H1 (cell line): ENCODE results near the gene MICU1. TPM values are rescaled to one million over a fixed set of nuclear protein-coding genes. Genes with fewer than 3 reads are reported as not detected.

Source experiments
- CTCF ChIA-PET: fragments of 300-600 bp; sonication (Branson Sonifier 250); formaldehyde crosslinking; loops from one replicate; lab custom pipeline; 2021; ENCODE audit not compliant: partially characterized antibody; lab: Charles Lee
- POLR2A ChIA-PET: fragments of 300-600 bp; sonication (Branson Sonifier 250); formaldehyde crosslinking; loops from one replicate; lab custom pipeline; 2021; ENCODE audit warnings: inconsistent platforms; ENCODE audit not compliant: partially characterized antibody; lab: Charles Lee
- DNase-seq, 2 experiments: peaks; one replicate each; pipeline versions ENCODE4 v3.0.0 to v3.0.0-alpha.2; 2010 to 2022; ENCODE audit warnings: low spot score in 2 of 2, low read depth in 1 of 2, mixed read lengths in 1 of 2
- FAIRE-seq: peaks from 2 replicates; lab custom pipeline; 2011; peaks lifted over from hg19 to GRCh38; lab: Jason Lieb, UNC
- H2AFZ ChIP-seq: 2 replicates; pipeline ENCODE4 v1.8.1; 2012; ENCODE audit warnings: low read length, inconsistent platforms
- H2AK5ac ChIP-seq: 2 replicates; pipeline ENCODE4 v1.6.1; 2013; ENCODE audit warnings: low read depth, low read length
- H2BK120ac ChIP-seq: replicated peaks from 2 replicates; pipeline ENCODE3; 2013; ENCODE audit warnings: low read depth, low read length, inconsistent platforms
- H2BK12ac ChIP-seq: 2 replicates; pipeline ENCODE4 v1.6.1; 2013; ENCODE audit warnings: low read depth, low read length
- H2BK15ac ChIP-seq: 2 replicates; pipeline ENCODE4 v1.6.1; 2013; ENCODE audit warnings: low read length
- H2BK20ac ChIP-seq: 2 replicates; pipeline ENCODE4 v1.6.1; 2013; ENCODE audit warnings: low read length
- H2BK5ac ChIP-seq: 2 replicates; pipeline ENCODE4 v1.6.1; 2013; ENCODE audit warnings: low read depth, low read length
- H3K14ac ChIP-seq: 2 replicates; pipeline ENCODE4 v1.6.1; 2013; ENCODE audit warnings: inconsistent platforms; ENCODE audit not compliant: insufficient read length
- H3K18ac ChIP-seq: 2 replicates; pipeline ENCODE4 v1.6.1; 2013; ENCODE audit warnings: low read length; ENCODE audit errors: extremely low read depth
- H3K23ac ChIP-seq: 2 replicates; pipeline ENCODE4 v1.6.1; 2013; ENCODE audit warnings: inconsistent platforms; ENCODE audit not compliant: insufficient read length
- H3K23me2 ChIP-seq: 2 replicates; pipeline ENCODE4 v1.6.1; 2013; ENCODE audit warnings: low read depth, low read length
- H3K27ac ChIP-seq: 2 replicates; pipeline ENCODE4 v1.6.1; 2011; ENCODE audit warnings: low read depth, low read length, inconsistent platforms
- H3K27me3 ChIP-seq, 4 experiments: replicated peaks in 1 of 4; 1 replicate in 1 of 4; 2 replicates in 3 of 4; pipeline versions ENCODE4 v1.6.1 to v1.8.1; 2011 to 2013; ENCODE audit warnings: low read length in 3 of 4, mild to moderate bottlenecking in 3 of 4, inconsistent platforms in 2 of 4, mixed read lengths in 2 of 4, moderate library complexity in 1 of 4; ENCODE audit not compliant: control insufficient read depth in 3 of 4, insufficient read depth in 3 of 4; ENCODE audit errors: extremely low read depth in 1 of 4
- H3K36me3 ChIP-seq, 4 experiments: 2 replicates each; pipeline versions ENCODE4 v1.6.1 to v1.8.1; 2011 to 2013; ENCODE audit warnings: mild to moderate bottlenecking in 4 of 4, low read length in 3 of 4, moderate library complexity in 2 of 4, control low read depth in 1 of 4, inconsistent platforms in 1 of 4; ENCODE audit not compliant: insufficient read depth in 4 of 4, control insufficient read depth in 2 of 4
- H3K4ac ChIP-seq: replicated peaks from 2 replicates; pipeline ENCODE3; 2013; ENCODE audit warnings: low read length, low read depth, mixed read lengths, inconsistent platforms; ENCODE audit not compliant: insufficient read length
- H3K4me1 ChIP-seq, 4 experiments: replicated peaks in 1 of 4; 1 replicate in 1 of 4; 2 replicates in 3 of 4; pipeline versions ENCODE4 v1.6.1 to v1.8.1; 2011 to 2013; ENCODE audit warnings: low read length in 3 of 4, inconsistent platforms in 2 of 4, mixed read lengths in 1 of 4; ENCODE audit not compliant: insufficient read depth in 4 of 4, control insufficient read depth in 3 of 4
- H3K4me2 ChIP-seq, 2 experiments: 2 replicates each; pipeline versions ENCODE4 v1.6.1 to v1.8.1; 2011 to 2013; ENCODE audit warnings: low read depth in 2 of 2, low read length in 2 of 2, control low read depth in 1 of 2, inconsistent platforms in 1 of 2, mild to moderate bottlenecking in 1 of 2; ENCODE audit not compliant: insufficient read depth in 1 of 2
- H3K4me3 ChIP-seq, 4 experiments: fragments of 200-600, 300-600 bp in 1 of 4; sonication (generic), shearing (Covaris generic), sonication (Bioruptor Twin) in 1 of 4; 2 replicates each; pipeline versions ENCODE4 v1.5.1 to v1.8.1; 2011 to 2016; ENCODE audit warnings: low read length in 4 of 4, low read depth in 3 of 4, control low read depth in 2 of 4, inconsistent platforms in 2 of 4, mild to moderate bottlenecking in 2 of 4, mixed read lengths in 1 of 4, moderate library complexity in 1 of 4; ENCODE audit not compliant: insufficient read depth in 2 of 4; ENCODE audit errors: extremely low read depth in 1 of 4
- H3K56ac ChIP-seq: replicated peaks from 2 replicates; pipeline ENCODE3; 2013; ENCODE audit warnings: low read depth, mild to moderate bottlenecking, mixed read lengths, low read length, inconsistent platforms; ENCODE audit not compliant: insufficient read length
- H3K79me1 ChIP-seq: 2 replicates; pipeline ENCODE4 v1.6.1; 2013; ENCODE audit warnings: low read depth, low read length, control low read depth
- H3K79me2 ChIP-seq, 2 experiments: 2 replicates each; pipeline versions ENCODE4 v1.6.1 to v1.8.1; 2012 to 2013; ENCODE audit warnings: low read length in 2 of 2, mild to moderate bottlenecking in 2 of 2, inconsistent platforms in 1 of 2; ENCODE audit not compliant: insufficient read depth in 2 of 2, control insufficient read depth in 1 of 2
- H3K9ac ChIP-seq, 4 experiments: replicated peaks in 1 of 4; 1 replicate in 1 of 4; 2 replicates in 3 of 4; pipeline versions ENCODE4 v1.6.1 to v1.8.1; 2011 to 2013; ENCODE audit warnings: low read depth in 3 of 4, low read length in 3 of 4, control low read depth in 2 of 4, mild to moderate bottlenecking in 2 of 4, moderate library complexity in 2 of 4, inconsistent platforms in 1 of 4; ENCODE audit errors: extremely low read depth in 1 of 4
- H3K9me3 ChIP-seq, 2 experiments: 2 replicates each; pipeline versions ENCODE4 v1.6.1 to v1.8.1; 2012 to 2013; ENCODE audit warnings: mild to moderate bottlenecking in 2 of 2, moderate library complexity in 2 of 2, control low read depth in 1 of 2, inconsistent platforms in 1 of 2, low read depth in 1 of 2, low read length in 1 of 2, mixed read lengths in 1 of 2; ENCODE audit not compliant: insufficient read depth in 2 of 2
- H4K20me1 ChIP-seq, 2 experiments: replicated peaks in 1 of 2; 2 replicates each; pipeline versions ENCODE3 to v1.8.1; 2011 to 2013; ENCODE audit warnings: inconsistent platforms in 2 of 2, low read length in 2 of 2, mild to moderate bottlenecking in 1 of 2; ENCODE audit not compliant: insufficient read depth in 2 of 2, control insufficient read depth in 1 of 2
- H4K5ac ChIP-seq: 2 replicates; pipeline ENCODE4 v1.6.1; 2013; ENCODE audit warnings: low read length, low read depth, mixed read lengths, inconsistent platforms; ENCODE audit not compliant: insufficient read length
- H4K8ac ChIP-seq: 2 replicates; pipeline ENCODE4 v1.8.0; 2013; ENCODE audit warnings: mild to moderate bottlenecking, moderate library complexity, low read length, inconsistent platforms; ENCODE audit not compliant: insufficient read depth; ENCODE audit errors: extremely low read depth
- H4K91ac ChIP-seq: replicated peaks from 2 replicates; pipeline ENCODE3; 2013; ENCODE audit warnings: low read length, mixed read lengths, inconsistent platforms; ENCODE audit not compliant: insufficient read length
- EZH2 ChIP-seq: fragments of 200-600 bp; sonication (generic); IDR thresholded peaks from 2 replicates; pipeline ENCODE4 v1.7.1; 2012; ENCODE audit warnings: low read depth, mild to moderate bottlenecking, moderate library complexity, low read length, inconsistent platforms; ENCODE audit not compliant: severe bottlenecking
- USF2 ChIP-seq: IDR thresholded peaks from 2 replicates; pipeline ENCODE4 v1.6.1; 2011; ENCODE audit warnings: low read length, improper control_type of control experiment
- WGBS, 2 experiments: shearing (Covaris generic) in 1 of 2; methylation state at CpG; one replicate each; pipeline versions ENCODE4 v1.1.6 to v1.1.7; 2013 to 2015; ENCODE audit warnings: low lambda C conversion rate in 2 of 2, mixed read lengths in 2 of 2, inconsistent platforms in 1 of 2, low coverage in 1 of 2, missing lambda C conversion rate in 1 of 2; ENCODE audit not compliant: insufficient replicate concordance in 2 of 2, insufficient coverage in 1 of 2, insufficient read length in 1 of 2; ENCODE audit errors: extremely low coverage in 1 of 2, missing lambda C conversion rate in 1 of 2; 5-methylcytosine and 5-hydroxymethylcytosine counted together
- polyA plus RNA-seq, 7 experiments: library from polyadenylated mRNA; depleted of rRNA in 3 of 7; stranded (reverse) in 5 of 7; unstranded in 2 of 7; fragments of >200 nt in 5 of 7; fragments of 200-250 nt in 2 of 7; gene quantifications; 1 replicate in 5 of 7; 2 replicates in 1 of 7; 4 replicates in 1 of 7; pipeline versions ENCODE4 v1.2.1 to v1.2.3, GENCODE V29; 2011 to 2013; ENCODE audit warnings: missing spikeins in 2 of 7, mixed read lengths in 2 of 7
- total RNA-seq: library from RNA; stranded (reverse); fragmentation: NEBNext Ultra II Directional; extraction: Animal tissue kit (Norgen Biotek cat#: 25700); gene quantifications from 2 replicates; pipeline ENCODE4 v1.2.1, GENCODE V29; 2021

Gene MICU1
- total and polyA plus RNA-seq, 2 of the 8 experiments (the other 6 are each of a cell fraction or from before 2014, with no cell fraction given): 18.0 to 36.7 TPM

- Histone ChIP-seq H3K14ac (no peak overlapping the region), H2BK15ac (no peak overlapping the region), H4K5ac (no peak overlapping the region), H4K91ac (no peak overlapping the region), H3K9ac (no peak overlapping the region), H3K18ac (no peak overlapping the region), H3K27ac (no peak overlapping the region), H3K4ac (no peak overlapping the region), H2BK5ac (no peak overlapping the region), H4K8ac (no peak overlapping the region), H3K79me2 (no peaks in the 10 kb centered on the region), H3K79me1 (no peaks in the 10 kb centered on the region), H3K9me3 (no peaks in the 10 kb centered on the region), H3K23me2 (no peaks in the 10 kb centered on the region), H3K56ac (no peak overlapping the region), H2BK12ac (no peak overlapping the region), H3K23ac (no peak overlapping the region), H4K20me1 (no peaks in the 10 kb centered on the region), H3K27me3 (no peaks in the 10 kb centered on the region), H2AK5ac (no peak overlapping the region), H3K4me1 (peaks cover 0 to 3% (median under 1%) of the 10 kb centered on the region in 4 experiments; a peak in 2 of 7 replicates), H3K4me2 (no peak overlapping the region), H3K4me3 (no peak overlapping the region), H3K36me3 (no peaks in the 10 kb centered on the region), H2BK120ac (no peak overlapping the region), H2AFZ (no peak overlapping the region), H2BK20ac (no peak overlapping the region)
- DNase-seq (no peak), FAIRE-seq (no peak)
- TF ChIP-seq USF2: no peak
- TF ChIP-seq EZH2: no peak
- CTCF ChIA-PET: no interaction called here
- WGBS, 2 experiments: 94% methylated on average over 1 of the region's 1 CpG; no CpG with 5 or more reads in 1 of the 2 experiments
- POLR2A ChIA-PET: no interaction called here
Observed at GRCh38 chr10:72429931-72430330, 195.9 kb downstream of the MICU1 start.
